Measurements from ENCODE around the gene USP36.

DNA sequence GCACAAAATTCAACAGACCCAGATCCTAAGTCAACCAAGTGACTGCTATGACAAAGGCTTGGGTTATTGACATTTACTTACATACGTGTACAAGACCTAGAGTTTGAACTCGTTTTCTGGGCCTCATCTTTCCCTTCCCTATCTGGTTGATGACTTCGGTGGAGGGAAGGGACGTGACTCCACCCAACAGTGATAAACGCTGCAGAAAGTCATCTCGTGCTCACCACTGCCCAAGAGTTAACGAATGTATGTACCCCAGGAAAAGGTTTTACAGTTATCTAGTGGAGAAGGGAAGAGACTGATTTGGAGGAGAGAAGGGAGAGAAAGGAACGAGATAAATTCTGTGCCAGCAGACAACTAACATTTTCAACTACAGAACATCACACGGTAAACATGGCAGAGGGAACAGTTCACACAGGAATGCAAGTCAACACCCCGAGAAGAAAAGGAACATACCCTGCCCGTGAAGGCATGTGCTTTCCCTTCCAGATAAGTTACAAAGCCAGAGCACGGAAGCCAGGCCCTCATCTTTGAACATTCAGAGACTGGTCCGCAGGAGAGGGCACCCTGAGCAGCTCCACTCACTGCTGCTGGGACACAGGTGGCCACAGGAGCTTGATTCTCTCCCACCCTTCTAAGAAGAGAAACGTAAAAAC lies 44.6 kb downstream of the USP36 start:
- TF ChIP-seq YY1 (IDR thresholded peaks at IDR 0.05; ENCODE audit: insufficient read depth, insufficient read length): no peak
- TF ChIP-seq ZNF274 (IDR thresholded peaks at IDR 0.05; ENCODE audit: low read depth, low read length): no peak
